Measurements from ENCODE around the gene VPS16. TPM values are rescaled to one million over a fixed set of nuclear protein-coding genes. Genes with fewer than 3 reads are reported as not detected.
A peak's percentile ranks its signal among the peaks of the same experiment; 100 is the strongest.

Gene VPS16
- total and polyA plus RNA-seq, 8 donors: 19.2 to 93.4 (median 23.8) TPM

GRCh38 chr20:2866236-2866635 is 25.7 kb downstream of the VPS16 start:
- H3K36me3 ChIP-seq: peaks cover 0 to 4% (median under 1%) of the 10 kb centered on the region in 3 donors
- H3K4me1 ChIP-seq: peaks cover 0 to under 1% (median 0%) of the 10 kb centered on the region in 3 donors
- ATAC-seq (no peak), DNase-seq (no peak), FAIRE-seq (no peak)
- TF ChIP-seq, protein P1, sequence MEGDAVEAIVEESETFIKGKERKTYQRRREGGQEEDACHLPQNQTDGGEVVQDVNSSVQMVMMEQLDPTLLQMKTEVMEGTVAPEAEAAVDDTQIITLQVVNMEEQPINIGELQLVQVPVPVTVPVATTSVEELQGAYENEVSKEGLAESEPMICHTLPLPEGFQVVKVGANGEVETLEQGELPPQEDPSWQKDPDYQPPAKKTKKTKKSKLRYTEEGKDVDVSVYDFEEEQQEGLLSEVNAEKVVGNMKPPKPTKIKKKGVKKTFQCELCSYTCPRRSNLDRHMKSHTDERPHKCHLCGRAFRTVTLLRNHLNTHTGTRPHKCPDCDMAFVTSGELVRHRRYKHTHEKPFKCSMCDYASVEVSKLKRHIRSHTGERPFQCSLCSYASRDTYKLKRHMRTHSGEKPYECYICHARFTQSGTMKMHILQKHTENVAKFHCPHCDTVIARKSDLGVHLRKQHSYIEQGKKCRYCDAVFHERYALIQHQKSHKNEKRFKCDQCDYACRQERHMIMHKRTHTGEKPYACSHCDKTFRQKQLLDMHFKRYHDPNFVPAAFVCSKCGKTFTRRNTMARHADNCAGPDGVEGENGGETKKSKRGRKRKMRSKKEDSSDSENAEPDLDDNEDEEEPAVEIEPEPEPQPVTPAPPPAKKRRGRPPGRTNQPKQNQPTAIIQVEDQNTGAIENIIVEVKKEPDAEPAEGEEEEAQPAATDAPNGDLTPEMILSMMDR (IDR thresholded peaks at IDR 0.05): no peak
- H3K27me3 ChIP-seq: no peaks in the 10 kb centered on the region
- WGBS, 2 donors: 91 to 94% methylated on average over 11 of the region's 11 CpGs
- H3K9me3 ChIP-seq: no peaks in the 10 kb centered on the region
- no peak overlapping the region for H3K27ac ChIP-seq
- intact Hi-C loops (cut with DNase I): no loop called here
- H3K4me3 ChIP-seq: no peak overlapping the region

DNA sequence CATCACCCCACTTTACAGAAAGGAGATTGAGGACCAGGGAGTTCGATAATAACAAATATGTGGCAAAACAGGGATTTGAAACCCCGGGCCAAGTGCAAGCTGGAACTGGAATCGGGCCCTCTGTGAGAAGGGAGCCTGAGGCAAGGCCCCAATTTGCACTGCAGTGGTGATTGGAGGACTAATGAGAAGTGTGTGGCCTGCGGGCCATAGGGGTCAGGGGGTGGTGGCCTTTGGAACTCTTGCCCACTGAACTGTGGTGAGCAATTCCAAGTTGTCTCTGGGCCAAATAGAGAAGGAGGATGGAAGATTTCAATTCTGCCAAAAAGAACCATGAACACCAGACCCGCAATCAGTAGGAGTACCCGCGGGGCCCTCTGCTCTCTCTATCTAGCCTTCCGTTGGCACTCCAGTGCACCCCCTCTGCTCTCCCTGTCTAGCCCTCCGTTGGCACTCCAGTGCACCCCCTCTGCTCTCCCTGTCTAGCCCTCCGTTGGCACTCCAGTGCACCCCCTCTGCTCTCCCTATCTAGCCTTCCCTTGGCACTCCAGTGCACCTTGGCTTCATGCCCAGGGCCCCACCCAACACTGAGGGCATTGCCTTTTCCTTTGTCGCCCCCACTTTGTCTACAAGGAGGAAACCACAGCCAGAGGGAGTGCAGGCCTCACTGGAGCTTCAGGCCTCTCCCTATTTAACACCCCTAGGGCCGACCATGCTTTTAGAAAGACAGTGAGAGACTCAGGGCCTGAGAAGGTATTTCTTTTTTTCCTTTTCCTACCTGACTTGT is 26.7 kb downstream of the VPS16 start:
- TF ChIP-seq, protein P1 (IDR thresholded peaks at IDR 0.05): no peak
- DNase-seq: peak in 2 of 6 donors; percentile 39 to 46
- 80 to 85% methylated on average over 12 of the region's 12 CpGs for WGBS, 2 donors

DNA sequence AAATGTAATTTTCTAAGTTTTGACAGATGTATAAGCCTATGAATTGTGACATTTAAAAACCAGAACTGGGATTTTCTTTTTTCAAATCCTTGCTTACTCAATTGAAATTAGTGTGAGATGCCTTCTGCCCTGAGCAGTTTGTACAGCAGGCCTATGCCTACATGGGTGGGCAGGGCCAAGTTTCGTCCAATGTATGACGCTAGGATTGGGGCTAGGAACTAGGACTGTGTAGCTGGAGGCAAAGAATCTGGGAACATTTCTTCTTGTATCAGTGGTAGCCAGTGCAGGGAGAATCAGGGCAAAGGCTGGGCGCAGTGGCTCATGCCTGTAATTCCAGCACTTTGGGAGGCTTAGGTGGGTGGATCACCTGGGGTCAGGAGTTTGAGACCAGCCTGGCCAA is 28.8 kb downstream of the VPS16 start:
- intact Hi-C loops (cut with DNase I): no loop called here
- H3K4me3 ChIP-seq: no peak overlapping the region
- DNase-seq (no peak), ATAC-seq (no peak), FAIRE-seq (no peak)
- H3K4me1 ChIP-seq: peaks cover 0 to 2% (median 0%) of the 10 kb centered on the region in 3 donors
- H3K27me3 ChIP-seq: no peaks in the 10 kb centered on the region
- no peak overlapping the region for H3K27ac ChIP-seq
- TF ChIP-seq, protein P1 (IDR thresholded peaks at IDR 0.05): no peak
- peaks cover 0 to 4% (median 0%) of the 10 kb centered on the region in 3 donors for H3K36me3 ChIP-seq
- WGBS, 2 donors: 91 to 97% methylated on average over 3 of the region's 3 CpGs
- H3K9me3 ChIP-seq: no peaks in the 10 kb centered on the region

More for the DNA sequence above, 26.7 kb downstream of the VPS16 start:
- Histone ChIP-seq H3K27ac (no peak overlapping the region), H3K4me1 (peaks cover 0 to 2% (median 0%) of the 10 kb centered on the region in 3 donors), H3K27me3 (no peaks in the 10 kb centered on the region), H3K9me3 (no peaks in the 10 kb centered on the region), H3K36me3 (peaks cover 0 to 4% (median 0%) of the 10 kb centered on the region in 3 donors), H3K4me3 (no peak overlapping the region)
- ATAC-seq: no peak
- intact Hi-C loops (cut with DNase I): no loop called here
- FAIRE-seq: no peak

DNA sequence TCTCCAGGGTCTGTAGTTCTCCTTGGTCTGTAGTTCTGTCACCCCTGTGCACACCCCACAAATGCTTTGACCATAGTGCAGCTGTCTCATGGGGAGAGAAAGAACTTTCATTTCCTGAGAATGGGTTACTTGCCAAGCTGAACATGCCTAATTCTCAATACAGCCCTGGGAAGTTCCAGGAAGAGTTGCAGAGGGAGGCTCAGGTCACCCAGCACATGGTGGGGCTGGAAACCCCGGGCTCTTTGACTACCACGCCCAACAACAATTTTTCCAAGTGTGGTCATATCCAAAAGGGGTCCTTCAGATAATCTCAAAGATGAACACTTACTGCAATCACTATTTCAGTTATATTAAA is 30.5 kb downstream of the VPS16 start:
- no peak for FAIRE-seq
- intact Hi-C loops (cut with DNase I): no loop called here
- peaks cover 0 to 11% (median 4%) of the 10 kb centered on the region in 3 donors for H3K4me1 ChIP-seq
- H3K27me3 ChIP-seq: no peaks in the 10 kb centered on the region
- TF ChIP-seq, protein P1 (IDR thresholded peaks at IDR 0.05): no peak
- no peak for DNase-seq
- WGBS, 2 donors: 38 to 50% methylated on average over 2 of the region's 2 CpGs
- no peaks in the 10 kb centered on the region for H3K36me3 ChIP-seq
- no peaks in the 10 kb centered on the region for H3K9me3 ChIP-seq
- no peak overlapping the region for H3K4me3 ChIP-seq
- H3K27ac ChIP-seq: no peak overlapping the region
- ATAC-seq: no peak

Data from pancreas (tissue), 10 donors.